Stimulated activated CD4-positive, alpha-beta T cell treated with anti-CD3 and anti-CD28 coated beads, Interleukin-12 subunit alpha, Interleukin-12 subunit beta, amount 100 ng/mL, for 4 hours (primary cell): ENCODE data around the gene SERPINA4.

Experiments used
- DNase-seq: peaks from one replicate; pipeline ENCODE4 v3.0.0-alpha.2; 2020

SERPINA4 gene

GRCh38 chr14:94543449-94544124, 17.7 kb upstream of the SERPINA4 start:
- DNase-seq = no peak

GRCh38 chr14:94544726-94545125, 16.5 kb upstream of the SERPINA4 start:
- no peak for DNase-seq

- DNase-seq = no peak
These were observed 16.0 kb upstream of the SERPINA4 start for GRCh38 chr14:94545131-94545841.

GRCh38 chr14:94547151-94547680, 14.0 kb upstream of the SERPINA4 start:
- no peak for DNase-seq

GRCh38 chr14:94547726-94548125, 13.5 kb upstream of the SERPINA4 start:
- no peak for DNase-seq

GRCh38 chr14:94548131-94548998, 12.9 kb upstream of the SERPINA4 start:
- DNase-seq = no peak

GRCh38 chr14:94548999-94549985, 11.9 kb upstream of the SERPINA4 start:
- peak; percentile 63 for DNase-seq

- no peak for DNase-seq
These were observed 11.2 kb upstream of the SERPINA4 start for GRCh38 chr14:94550041-94550440.

GRCh38 chr14:94555991-94556390, 5.3 kb upstream of the SERPINA4 start:
- no peak for DNase-seq

GRCh38 chr14:94557327-94557726, 3.9 kb upstream of the SERPINA4 start:
- no peak for DNase-seq

GRCh38 chr14:94558842-94559241, 2.4 kb upstream of the SERPINA4 start:
- DNase-seq = no peak

- no peak for DNase-seq
These were observed 1.5 kb upstream of the SERPINA4 start for GRCh38 chr14:94559638-94560290.

- no peak for DNase-seq
These were observed 964 bp upstream of the SERPINA4 start for GRCh38 chr14:94560291-94560665.

GRCh38 chr14:94561656-94562010, 391 bp downstream of the SERPINA4 start:
- DNase-seq = no peak

GRCh38 chr14:94562022-94562421, 780 bp downstream of the SERPINA4 start:
- DNase-seq = no peak

- DNase-seq = no peak
These were observed 2.0 kb downstream of the SERPINA4 start for GRCh38 chr14:94562941-94563883.

- DNase-seq = no peak
These were observed 3.1 kb downstream of the SERPINA4 start for GRCh38 chr14:94564381-94564780.

- DNase-seq = no peak
These were observed 6.9 kb downstream of the SERPINA4 start for GRCh38 chr14:94568186-94568585.

- no peak for DNase-seq
These were observed 8.2 kb downstream of the SERPINA4 start for GRCh38 chr14:94569381-94570001.

- DNase-seq = no peak
These were observed 8.8 kb downstream of the SERPINA4 start for GRCh38 chr14:94570002-94570400.
